GM19238 (cell line): Measurements from ENCODE around the gene GJB4.

Experiments used
- DNase-seq: peaks from one replicate; pipeline ENCODE4 v3.0.0; 2011; ENCODE audit warnings: low spot score; ENCODE audit not compliant: insufficient read length

GJB4 gene

GRCh38 chr1:34777519-34778321 is 18.2 kb downstream of the GJB4 start:
- DNase-seq, result no peak

DNA sequence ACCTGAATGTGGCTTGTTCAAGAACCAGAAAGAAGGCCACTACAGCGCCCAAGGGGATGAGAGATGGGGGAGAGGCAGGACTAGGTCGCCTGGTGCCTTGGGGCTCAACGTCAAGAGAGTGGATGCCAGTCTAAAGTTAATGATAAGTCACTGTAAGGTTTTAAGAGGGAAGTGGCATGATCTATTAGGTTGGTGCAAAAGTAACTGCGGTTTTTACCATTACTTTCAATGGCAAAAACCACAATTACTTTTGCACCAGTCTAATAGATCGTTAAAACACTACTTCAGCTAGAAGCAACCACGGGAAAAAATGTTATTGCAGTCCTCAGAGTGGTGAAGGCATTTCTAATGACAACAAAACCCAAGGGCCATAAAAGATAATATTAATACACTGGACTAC is 18.8 kb downstream of the GJB4 start:
- DNase-seq, result no peak

DNA sequence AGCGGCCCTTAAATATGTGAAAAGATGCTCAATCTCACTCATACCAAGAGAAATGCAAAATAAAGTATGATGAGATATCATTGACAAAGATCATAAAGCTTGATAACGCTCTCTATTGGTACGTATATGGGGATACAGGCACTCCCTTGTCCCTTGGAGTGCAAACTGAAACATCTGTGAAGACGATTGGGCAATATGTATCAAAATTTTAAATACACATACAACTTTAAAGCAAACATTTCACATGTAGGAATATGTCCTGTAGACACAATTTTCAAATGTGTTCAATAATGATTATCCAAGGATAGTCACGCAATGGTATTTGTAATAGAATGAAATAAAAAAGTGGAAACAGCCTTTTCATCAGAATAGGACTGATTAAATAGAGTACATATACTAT is 19.5 kb downstream of the GJB4 start:
- DNase-seq, result no peak

- no peak for DNase-seq
Measured at GRCh38 chr1:34779526-34779925, 20.0 kb downstream of the GJB4 start.

GRCh38 chr1:34779962-34780361 is 20.4 kb downstream of the GJB4 start:
- no peak for DNase-seq

GRCh38 chr1:34780528-34780927 is 21.0 kb downstream of the GJB4 start:
- DNase-seq, result no peak

DNA sequence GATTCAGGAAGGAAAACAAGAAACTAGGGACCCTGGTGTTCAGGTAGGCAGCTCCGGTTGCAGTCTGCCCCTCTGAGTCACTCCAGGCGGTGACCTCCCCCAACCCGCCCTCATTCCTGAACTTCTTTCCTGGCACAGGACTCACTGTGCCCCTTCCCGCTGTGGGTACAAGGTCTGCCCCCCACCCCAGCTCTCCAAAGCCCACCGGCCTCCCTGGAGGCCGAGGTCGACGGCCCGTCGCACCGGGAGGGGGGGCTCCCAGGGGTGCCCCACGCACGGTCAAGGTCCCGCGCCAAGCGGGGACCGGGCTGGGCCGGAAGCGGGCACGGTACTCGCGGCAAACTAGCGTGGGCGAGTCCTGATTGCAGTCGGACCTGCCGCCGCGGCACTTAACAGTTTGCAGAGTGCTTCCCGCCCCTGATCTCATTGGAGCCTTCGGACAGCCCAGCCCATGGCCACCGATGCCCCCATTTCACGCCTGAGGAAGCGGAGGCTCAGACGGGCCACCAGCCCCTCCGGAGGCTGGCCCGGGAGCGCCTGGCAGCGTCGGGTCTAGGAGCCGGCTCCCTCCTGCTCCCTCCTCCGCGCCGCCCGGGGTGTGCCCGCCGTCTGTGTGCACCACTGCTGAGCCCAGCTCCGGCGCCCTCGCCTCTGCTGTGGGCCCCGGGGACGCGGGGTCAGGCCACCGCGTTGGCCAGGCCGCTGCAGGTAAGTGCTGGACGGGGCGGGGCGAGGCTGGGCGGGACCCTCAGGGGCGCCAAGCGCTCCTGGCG is 21.7 kb downstream of the GJB4 start, which contains the start of gene GJB3:
Gene GJB3 (plus strand): TSS at position 144 of the 773 bp plus-strand sequence. CDS start 3,549 bp downstream, outside the sequence.
- no peak for DNase-seq

DNA sequence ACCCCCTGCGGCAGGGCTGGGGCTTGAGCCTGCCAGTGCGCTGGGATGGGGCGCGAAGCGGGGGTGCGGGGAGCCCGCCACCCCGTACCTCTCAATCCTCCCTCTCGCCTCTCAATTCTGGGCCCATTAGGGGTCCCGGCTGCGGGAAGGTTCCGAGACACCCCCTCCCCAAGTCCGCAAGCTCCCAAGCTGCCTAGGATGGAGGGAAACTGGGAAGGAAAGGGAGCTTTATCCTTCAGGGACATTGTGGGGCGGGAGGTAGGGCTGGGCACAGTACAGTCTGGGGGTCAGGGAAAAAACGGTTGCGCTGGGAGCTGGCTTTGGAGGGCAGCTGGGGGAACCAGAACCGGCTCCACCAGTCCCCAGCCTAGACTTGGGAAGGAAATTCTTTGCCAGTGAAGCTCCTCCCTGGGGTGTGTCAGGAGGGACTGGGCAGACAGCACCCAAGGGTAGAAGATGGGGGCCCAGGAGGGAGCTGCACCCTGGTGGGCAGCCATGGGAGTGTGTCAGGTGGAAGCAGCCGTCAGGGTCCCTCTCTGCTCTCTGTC is 22.4 kb downstream of the GJB4 start:
- DNase-seq, result no peak

- DNase-seq, result no peak
Measured at GRCh38 chr1:34784751-34785221, 25.2 kb downstream of the GJB4 start.

GRCh38 chr1:34785231-34785874 is 25.8 kb downstream of the GJB4 start:
- DNase-seq, result no peak

- no peak for DNase-seq
Measured at GRCh38 chr1:34785875-34786470, 26.4 kb downstream of the GJB4 start.

DNA sequence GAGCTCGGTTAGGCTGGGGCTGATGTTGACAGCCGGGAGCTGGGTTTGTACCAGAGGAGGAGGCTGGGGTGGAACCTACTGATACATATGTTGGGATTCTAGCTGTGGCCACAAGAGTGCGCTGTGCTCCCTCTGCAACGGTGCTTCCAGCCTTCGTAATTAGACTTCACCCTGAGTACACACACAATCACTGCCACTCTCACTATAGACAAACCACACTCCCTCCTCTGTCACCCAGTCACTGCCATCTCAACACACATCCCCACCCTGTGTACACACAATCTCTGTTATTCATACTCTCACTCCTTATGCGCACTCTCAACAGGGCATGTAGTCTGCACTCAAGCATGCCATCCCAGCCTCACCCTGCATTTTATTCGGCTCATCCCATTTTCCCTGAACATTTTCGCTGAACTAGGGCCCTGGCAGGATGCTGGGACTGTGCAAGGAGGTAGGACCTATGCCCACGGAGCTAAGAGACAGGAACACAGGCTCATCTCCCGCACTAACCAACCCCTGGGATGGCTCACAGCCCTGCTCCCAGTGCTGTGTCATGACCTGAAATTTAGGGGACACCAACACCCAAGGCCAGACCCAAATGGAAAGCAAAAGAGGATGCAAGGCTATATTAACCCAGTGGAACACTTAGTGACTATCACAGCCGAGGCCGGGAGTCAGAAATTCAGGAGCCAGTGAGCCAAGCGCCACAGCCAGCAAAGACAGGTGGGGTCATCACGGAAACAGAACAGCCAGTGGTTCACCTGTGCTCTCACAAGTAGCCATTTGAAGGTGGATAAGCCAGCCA is 27.2 kb downstream of the GJB4 start:
- peak; percentile 67 for DNase-seq

- no peak for DNase-seq
Measured at GRCh38 chr1:34787461-34788420, 28.2 kb downstream of the GJB4 start.

DNA sequence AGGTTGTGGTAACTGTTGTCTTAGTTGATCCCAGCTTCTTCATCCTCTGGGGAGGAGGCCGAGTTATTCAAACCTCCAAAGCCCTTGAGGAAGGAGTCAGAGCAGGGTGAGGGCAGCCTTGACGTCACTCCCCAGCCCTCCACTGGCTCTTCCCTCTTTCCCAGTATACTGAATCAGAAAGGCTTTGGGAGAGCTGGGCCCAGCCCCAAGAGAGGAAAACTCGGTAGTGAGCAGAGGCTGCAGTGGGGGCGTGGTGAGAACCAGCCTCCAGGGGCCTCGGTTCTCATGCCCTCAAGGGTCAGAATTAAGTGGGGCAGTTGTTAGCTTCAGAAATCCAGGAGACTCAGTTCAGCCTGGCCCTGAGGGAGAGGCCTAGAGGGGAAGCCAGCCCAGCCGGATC is 31.4 kb downstream of the GJB4 start:
- no peak for DNase-seq

DNA sequence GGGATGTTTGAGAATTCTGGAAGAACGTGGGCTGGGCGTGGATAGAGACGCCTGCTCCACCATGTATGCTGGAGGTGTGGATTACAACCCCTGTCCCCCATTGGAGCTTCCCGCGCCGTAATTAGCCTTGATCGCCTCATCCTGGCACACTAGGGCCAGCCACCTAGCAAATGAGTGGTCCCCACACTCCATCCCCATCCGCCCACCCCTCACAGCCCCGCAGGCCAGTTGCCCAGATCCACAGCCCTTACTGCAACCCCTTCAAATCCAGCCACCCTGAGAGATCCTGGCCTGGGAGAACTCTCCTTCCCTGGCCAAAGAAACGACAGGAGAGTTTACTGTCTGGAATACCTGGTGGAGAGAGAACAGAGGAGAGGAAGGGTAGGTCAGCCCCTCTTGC is 32.9 kb downstream of the GJB4 start:
- DNase-seq, result no peak

- DNase-seq, result no peak
Measured at GRCh38 chr1:34792868-34793727, 33.6 kb downstream of the GJB4 start, which contains the start of gene GJA4. TSS of gene GJA4 (plus strand) at chr1:34792999. CDS start at chr1:34794214, 1,215 bp downstream.

DNA sequence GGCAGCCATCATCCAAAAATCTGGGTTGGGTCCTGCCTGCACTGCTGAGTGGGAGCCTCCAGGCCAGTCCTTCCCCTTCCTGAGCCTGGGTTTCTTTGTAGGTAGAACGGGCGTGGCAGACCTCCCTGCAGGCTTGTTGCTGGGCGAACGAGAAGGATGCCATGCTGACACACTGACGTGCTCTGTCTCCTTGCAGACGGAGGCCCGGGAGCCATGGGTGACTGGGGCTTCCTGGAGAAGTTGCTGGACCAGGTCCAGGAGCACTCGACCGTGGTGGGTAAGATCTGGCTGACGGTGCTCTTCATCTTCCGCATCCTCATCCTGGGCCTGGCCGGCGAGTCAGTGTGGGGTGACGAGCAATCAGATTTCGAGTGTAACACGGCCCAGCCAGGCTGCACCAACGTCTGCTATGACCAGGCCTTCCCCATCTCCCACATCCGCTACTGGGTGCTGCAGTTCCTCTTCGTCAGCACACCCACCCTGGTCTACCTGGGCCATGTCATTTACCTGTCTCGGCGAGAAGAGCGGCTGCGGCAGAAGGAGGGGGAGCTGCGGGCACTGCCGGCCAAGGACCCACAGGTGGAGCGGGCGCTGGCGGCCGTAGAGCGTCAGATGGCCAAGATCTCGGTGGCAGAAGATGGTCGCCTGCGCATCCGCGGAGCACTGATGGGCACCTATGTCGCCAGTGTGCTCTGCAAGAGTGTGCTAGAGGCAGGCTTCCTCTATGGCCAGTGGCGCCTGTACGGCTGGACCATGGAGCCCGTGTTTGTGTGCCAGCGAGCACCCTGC is 34.7 kb downstream of the GJB4 start:
- no peak for DNase-seq
